ENCODE results near the gene CYTH1. TPM values are rescaled to one million over a fixed set of nuclear protein-coding genes. Genes with fewer than 3 reads are reported as not detected.

CYTH1 gene
- total RNA-seq, 8 experiments from 2014 or later: 13.9 to 46.4 (median 30.0) TPM

Other genes with a start within 250 kb of the CYTH1 start
- gene DNAH17, start 204.9 kb downstream of the CYTH1 start, total RNA-seq: 1 to 10 TPM in 3 of 8 experiments, under 1 TPM in 5; 0.27 to 1.9 (median 0.67) TPM
- gene USP36, start 58.5 kb upstream of the CYTH1 start, total RNA-seq: 10 to 100 TPM; 16.1 to 57.5 (median 25.9) TPM
- 1 to 10 TPM in 2 of 8 experiments, under 1 TPM in 6; 0.29 to 1.7 (median 0.61) TPM for gene CEP295NL, start 120.9 kb upstream of the CYTH1 start, total RNA-seq
- gene TIMP2, start 143.1 kb upstream of the CYTH1 start, total RNA-seq: 100 to 1,000 TPM in 1 of 8 experiments, 10 to 100 TPM in 7; 18.8 to 246 (median 38.7) TPM
- 100 to 1,000 TPM in 2 of 8 experiments, 10 to 100 TPM in 6; 34.8 to 346 (median 58.7) TPM for gene LGALS3BP, start 197.7 kb upstream of the CYTH1 start, total RNA-seq
- 10 to 100 TPM; 20.7 to 42.6 (median 28.8) TPM for gene CANT1, start 227.5 kb upstream of the CYTH1 start, total RNA-seq
- gene C1QTNF1, start 241.9 kb upstream of the CYTH1 start, total RNA-seq: 10 to 100 TPM in 2 of 8 experiments, 1 to 10 TPM in 5, under 1 TPM in 1; 0.25 to 51.1 (median 2.7) TPM

Data from motor neuron (in vitro differentiated cells).